ENCODE data around the gene PRTFDC1.
A peak's percentile ranks its signal among the peaks of the same experiment; 100 is the strongest.
"Not testable (repeated sequence)": the region's sequence is repeated elsewhere in the genome, so short reads cannot be mapped to it uniquely, and the experiment has no call there.

The PRTFDC1 gene

GRCh38 chr10:24929056-24929544, 23.3 kb downstream of the PRTFDC1 start:
- no peak for DNase-seq

DNA sequence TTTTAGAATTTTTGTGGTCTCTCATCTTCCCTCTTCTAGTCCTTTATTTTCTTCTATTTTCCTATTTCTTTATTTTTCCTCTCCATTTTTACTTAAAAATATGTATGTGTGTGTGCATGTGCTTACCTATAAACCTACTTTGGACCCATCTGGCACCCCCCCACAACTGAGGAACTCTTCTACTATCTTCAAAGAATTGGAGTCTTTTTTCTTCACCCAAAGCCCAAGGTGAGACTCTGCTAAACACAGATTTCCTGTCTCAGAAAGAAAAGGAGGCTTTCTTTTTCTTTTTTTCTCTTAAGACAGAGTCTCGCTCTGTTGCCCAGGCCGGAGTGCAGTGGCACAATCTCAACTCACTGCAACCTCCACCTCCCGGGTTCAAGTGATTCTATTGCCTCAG, 24.2 kb downstream of the PRTFDC1 start:
- DNase-seq = no peak

GRCh38 chr10:24926557-24926956, 25.8 kb downstream of the PRTFDC1 start:
- no peak for DNase-seq

DNA sequence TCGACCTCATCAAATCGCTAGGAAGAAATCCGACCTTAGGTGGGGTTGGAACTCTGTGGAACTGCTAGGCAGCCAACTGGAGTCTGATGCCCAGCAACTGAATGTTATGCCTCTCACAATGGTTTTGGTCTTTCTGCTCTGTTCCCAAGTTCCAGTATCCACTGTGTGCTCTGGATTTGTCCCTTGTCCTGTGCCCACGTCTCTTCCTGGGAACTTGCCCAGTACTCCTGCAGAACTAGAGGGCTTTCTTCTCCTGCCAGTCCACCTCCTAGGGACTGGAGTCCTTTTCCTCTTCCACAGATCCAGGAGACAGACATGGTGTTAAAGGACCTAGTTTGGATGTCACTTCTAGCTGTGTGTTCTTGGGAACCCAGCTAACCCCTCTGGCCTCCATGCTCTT, 26.6 kb downstream of the PRTFDC1 start:
- no peak for DNase-seq

- DNase-seq = not testable (repeated sequence)
Observed at GRCh38 chr10:24924483-24924882, 27.9 kb downstream of the PRTFDC1 start.

GRCh38 chr10:24922222-24922868, 30.1 kb downstream of the PRTFDC1 start:
- DNase-seq = not testable (repeated sequence)

GRCh38 chr10:24920907-24921881, 31.2 kb downstream of the PRTFDC1 start:
- peak in 1 of 2 donors; percentile 47 for DNase-seq

DNA sequence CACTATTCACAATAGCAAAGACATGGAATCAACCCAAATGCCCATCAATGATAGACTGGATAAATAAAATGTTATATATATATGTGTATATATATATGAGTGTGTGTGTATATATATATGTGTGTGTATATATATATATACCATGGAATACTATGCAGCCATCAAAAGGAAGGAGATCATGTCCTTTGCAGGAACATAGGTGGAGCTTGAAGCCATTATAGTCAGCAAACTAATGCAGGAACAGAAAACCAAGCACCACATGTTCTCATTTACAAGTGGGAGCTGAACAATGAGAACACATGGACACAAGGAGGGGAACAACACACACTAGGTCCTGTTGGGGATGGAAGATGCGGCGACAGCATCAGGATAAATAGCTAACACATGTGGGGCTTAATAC, 32.2 kb downstream of the PRTFDC1 start:
- DNase-seq = not testable (repeated sequence)

DNA sequence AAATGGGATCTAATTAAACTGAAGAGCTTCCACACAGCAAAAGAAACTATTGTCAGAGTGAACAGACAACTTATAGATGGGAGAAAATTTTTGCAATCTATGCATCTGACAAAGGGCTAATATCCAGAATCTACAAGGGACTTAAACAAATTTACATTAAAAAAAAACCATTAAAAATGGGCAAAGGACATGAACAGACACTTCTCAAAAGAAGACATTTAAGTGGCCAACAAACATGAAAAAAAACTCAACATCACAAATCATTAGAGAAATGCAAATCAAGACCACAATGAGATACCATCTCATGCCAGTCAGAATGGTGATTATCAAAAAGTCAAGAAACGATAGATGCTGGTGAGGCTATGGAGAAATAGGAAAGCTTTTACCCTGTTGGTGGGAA, 32.8 kb downstream of the PRTFDC1 start:
- DNase-seq = not testable (repeated sequence)

GRCh38 chr10:24917979-24918378, 34.4 kb downstream of the PRTFDC1 start:
- no peak for DNase-seq

GRCh38 chr10:24917493-24917892, 34.9 kb downstream of the PRTFDC1 start:
- no peak for DNase-seq

DNA sequence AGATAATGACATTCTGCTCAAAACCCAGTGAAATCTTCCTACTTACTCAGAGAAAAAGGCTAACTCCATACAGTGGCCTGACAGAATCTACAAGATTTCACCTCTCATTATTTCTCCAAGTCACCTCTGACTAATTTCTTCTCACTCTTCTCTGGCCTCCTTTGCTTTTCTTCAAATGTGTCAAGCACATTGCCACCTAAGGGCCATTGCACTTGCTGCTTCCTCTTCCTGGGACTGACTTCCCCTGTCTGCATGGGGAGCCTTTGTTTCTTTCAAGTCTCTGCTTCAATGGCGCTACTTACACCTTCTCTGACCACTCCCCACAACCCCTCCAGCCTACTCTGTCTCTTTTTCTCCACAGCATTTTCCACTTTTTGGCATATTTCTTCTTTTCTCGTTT, 36.0 kb downstream of the PRTFDC1 start:
- DNase-seq = no peak

- no peak for DNase-seq
Observed at GRCh38 chr10:24915304-24915703, 37.1 kb downstream of the PRTFDC1 start.

- no peak for DNase-seq
Observed at GRCh38 chr10:24914148-24914547, 38.3 kb downstream of the PRTFDC1 start.

DNA sequence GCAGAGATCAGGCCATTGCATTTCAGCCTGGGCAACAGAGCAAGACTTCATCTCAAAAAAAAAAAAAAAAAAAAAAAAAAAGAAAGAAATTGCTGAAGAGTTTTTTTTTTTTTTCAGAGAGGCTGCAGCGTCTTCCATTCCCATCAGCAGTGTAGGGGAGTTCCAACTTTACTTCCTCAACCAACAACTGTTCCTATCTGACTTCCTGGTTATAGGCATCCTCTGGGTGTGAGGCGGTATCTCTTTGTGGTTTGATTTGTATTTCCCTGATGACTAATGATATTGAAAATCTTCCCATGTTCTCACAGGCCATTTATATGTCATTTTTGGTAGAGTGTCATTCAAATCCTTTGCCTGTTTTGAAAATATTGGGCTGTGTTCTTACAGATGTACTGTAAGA, 40.2 kb downstream of the PRTFDC1 start:
- DNase-seq = peak; percentile 11 to 35

DNA sequence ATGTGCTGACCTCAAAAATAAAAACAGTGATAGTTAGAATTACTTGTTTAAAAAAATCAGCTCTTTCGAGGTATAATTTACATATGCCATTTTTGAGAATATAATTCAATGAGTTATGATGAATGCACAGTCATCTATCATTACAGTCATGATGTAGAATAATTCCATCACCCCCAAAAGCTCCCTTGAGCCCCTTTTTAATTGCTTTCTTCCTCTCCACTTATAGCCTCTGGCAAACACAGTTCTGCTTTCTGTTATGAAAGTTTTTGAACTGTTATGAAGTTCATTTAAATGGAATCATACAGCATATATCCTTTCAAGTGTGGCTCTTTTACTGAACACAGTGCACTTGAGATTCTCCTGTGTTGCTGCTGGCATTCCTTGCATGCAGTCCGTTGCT, 41.4 kb downstream of the PRTFDC1 start:
- no peak for DNase-seq

GRCh38 chr10:24910574-24910973, 41.8 kb downstream of the PRTFDC1 start:
- no peak for DNase-seq

DNA sequence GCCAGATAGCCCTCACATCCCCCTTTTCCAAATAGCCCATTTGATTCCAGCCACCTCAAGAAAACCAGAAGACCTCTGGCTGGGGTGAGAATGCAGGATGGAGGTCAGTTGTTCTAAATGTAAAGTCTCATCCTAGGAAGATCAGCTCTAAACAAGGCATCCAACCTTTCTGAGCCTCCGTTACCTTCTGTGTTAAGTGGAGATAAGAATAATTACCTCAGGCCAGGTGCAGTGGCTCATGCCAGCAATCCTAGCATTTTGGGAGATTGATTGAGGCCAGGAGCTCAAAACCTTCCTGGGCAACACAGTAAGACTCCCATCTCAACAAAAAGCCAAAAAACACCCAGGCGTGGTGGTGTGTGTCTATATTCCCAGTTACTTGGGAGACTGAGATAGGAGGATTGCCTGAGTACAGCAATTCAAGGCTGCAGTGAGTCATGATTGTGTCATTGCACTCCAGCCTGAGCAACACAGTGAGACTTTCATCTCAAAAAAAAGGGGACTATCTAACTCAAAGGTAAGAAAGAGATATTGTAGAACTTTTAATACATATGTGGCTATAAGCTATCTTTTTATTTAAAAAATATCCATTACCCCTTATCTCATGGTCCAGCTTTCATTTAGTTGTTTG, 43.5 kb downstream of the PRTFDC1 start:
- peak in 1 of 2 donors; percentile 30 for DNase-seq

DNA sequence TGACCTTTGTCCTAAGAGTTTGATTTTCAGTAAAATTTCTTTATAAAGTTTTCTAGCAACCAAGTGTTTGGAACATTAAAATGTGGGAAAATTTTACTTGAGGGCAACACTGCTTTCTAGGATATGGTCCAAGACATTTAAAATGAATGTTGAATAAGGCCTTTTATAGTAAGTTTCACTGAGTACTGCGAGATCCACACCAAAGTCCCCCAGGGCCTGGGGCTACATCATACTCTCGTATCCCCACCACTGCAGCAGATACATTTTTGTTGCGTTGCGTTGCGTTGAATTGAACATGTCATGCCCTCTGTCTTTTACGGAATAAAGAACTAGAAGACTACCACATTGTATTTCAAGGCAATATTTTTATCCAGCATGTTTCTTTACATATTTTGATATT, 44.5 kb downstream of the PRTFDC1 start:
- no peak for DNase-seq

DNA sequence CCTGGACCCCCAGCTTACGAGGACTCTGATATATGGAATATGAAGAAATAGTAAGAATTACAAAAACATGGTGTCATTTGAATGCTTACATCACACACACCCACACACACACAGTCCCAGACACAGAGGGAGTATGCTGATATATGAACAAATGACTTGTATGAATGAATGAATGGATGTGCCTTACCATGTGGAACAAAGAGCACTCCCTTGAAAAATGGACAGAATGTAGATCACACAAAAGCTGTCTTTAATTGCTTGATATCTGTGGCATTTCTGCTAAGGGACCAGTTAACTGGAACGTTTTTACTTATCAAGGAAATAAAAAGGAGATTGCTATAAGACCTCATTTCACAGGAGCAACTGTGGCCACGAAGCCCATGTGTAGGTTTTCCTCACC, 46.0 kb downstream of the PRTFDC1 start:
- no peak for DNase-seq

DNA sequence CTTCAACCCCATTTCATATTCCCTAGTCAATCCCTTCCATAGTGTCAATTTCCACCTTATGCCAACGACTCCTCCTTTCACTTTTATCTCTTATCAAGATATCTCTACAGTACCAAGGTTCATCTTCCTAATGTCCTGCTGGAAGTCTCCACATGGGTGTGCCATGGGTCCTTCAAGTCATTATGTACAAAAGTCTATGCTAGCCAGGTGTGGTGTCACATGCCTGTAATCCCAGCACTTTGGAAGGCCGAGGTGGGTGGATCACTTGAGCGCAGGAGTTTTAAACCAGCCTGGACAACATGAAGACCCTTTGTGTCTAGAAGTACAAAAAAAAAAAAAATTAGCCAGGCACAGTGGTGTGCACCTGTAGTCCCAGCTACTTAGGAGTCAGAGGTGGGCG, 47.6 kb downstream of the PRTFDC1 start:
- DNase-seq = no peak

DNA sequence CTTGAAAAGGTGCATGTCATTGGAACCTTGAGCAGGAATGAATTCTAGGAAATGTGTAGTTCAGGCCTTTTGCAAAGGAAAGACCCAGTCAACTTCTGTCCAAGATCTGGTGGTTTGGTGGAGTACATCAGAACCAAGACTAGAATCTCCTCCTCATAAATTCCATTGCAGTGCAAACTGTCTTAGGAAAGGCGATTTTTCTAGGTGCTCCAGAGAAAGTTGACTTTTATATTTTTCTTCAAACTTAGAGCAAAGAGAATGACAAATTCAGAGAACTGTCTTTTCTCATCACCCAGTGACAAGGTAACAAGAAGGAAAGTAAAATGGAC, 50.0 kb downstream of the PRTFDC1 start:
- no peak for DNase-seq

DNA sequence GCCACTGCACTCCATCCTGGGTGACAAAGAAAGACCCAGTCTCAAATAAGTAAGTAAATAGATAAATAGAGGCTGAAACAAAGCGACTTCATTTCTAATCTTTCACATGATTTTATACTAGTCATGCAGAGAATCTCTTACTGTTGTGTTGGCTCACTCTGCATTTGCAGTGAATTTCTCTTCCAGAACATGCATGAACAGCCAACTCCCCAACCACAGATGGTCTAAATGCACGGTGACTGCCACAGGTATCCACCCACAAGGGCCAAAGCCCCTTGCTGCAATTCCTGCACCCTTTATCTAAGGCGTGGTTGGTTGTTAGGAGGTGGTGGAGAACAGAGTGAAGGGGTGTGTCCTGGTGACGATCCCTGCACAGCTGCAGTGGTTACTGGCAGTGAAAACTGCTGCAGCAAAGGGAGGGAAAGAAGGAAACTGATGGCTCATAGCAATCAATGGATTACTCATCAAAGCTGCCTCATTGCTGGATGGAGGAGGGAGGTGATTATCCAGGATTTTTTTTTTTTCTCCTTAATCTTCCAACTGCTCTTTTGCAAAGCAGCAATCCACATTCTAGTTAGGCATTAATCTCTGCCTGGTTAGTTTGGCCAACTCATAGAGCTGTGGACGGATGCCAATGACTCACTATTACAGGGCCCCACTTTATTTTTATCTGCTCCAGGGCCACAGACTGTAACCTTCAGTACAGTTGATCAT, 50.6 kb downstream of the PRTFDC1 start:
- no peak for DNase-seq
